GM23338 (cell line): Measurements from ENCODE around the gene CRYBB3.

Experiments
- POLR2AphosphoS5 ChIP-seq: IDR thresholded peaks from 2 replicates; pipeline ENCODE4 v1.6.1; 2016; ENCODE audit warnings: antibody characterized with exemption, low read depth
- STAT1 ChIP-seq: IDR thresholded peaks from one replicate; pipeline ENCODE4 v1.6.1; 2016; ENCODE audit warnings: antibody characterized with exemption; ENCODE audit not compliant: unreplicated experiment
- TF ChIP-seq, protein P1 (sequence below), 2 experiments: fragments of 200-600 bp in 1 of 2; sonication (generic) in 1 of 2; conservative IDR thresholded peaks; 2 replicates each; pipeline versions ENCODE4 v1.5.1 to v1.6.1; 2016 to 2017; ENCODE audit warnings: antibody characterized with exemption in 2 of 2, low read depth in 2 of 2, mild to moderate bottlenecking in 2 of 2, moderate library complexity in 1 of 2
- TF ChIP-seq, protein P2 (sequence below): IDR thresholded peaks from one replicate; pipeline ENCODE4 v1.6.1; 2018; ENCODE audit warnings: antibody characterized with exemption; ENCODE audit not compliant: unreplicated experiment

DNA sequence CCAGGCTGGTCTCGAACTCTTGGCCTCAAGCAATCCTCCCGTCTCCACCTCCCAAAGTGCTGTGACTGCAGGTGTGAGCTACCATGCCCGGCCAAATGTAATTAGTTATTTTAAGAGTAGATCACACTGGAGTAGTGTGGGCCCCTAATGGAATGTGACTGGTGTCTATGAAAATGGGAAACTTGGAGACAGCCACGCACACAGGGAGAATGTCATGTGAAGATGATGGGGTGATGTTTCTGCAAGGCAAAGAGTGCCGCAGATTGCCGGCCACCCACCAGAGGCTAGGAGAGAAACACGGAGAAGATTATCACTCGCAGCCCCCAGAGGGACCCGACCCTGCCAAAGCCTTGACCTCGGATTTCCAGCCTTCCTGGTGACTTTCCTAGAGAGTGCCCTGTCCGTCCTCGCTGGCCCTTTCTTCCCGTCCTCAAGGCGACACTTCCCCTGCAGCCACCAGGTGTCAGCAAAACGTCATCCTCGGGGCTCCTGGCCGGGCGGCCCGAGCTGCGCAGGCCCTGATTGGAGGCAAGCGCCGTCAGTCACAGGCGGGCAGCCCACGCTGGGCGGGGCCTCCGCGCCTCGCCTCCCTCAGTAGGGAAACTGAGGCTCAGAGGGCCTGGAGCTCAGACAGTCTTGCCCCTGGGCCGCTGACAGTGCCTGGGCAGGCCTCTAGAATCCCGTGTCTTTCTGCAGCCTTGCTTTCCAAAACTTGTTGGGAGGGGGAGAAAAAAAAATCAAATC is 36.1 kb downstream of the CRYBB3 start:
- TF ChIP-seq POLR2AphosphoS5: no peak
- TF ChIP-seq, protein P1, sequence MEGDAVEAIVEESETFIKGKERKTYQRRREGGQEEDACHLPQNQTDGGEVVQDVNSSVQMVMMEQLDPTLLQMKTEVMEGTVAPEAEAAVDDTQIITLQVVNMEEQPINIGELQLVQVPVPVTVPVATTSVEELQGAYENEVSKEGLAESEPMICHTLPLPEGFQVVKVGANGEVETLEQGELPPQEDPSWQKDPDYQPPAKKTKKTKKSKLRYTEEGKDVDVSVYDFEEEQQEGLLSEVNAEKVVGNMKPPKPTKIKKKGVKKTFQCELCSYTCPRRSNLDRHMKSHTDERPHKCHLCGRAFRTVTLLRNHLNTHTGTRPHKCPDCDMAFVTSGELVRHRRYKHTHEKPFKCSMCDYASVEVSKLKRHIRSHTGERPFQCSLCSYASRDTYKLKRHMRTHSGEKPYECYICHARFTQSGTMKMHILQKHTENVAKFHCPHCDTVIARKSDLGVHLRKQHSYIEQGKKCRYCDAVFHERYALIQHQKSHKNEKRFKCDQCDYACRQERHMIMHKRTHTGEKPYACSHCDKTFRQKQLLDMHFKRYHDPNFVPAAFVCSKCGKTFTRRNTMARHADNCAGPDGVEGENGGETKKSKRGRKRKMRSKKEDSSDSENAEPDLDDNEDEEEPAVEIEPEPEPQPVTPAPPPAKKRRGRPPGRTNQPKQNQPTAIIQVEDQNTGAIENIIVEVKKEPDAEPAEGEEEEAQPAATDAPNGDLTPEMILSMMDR (conservative IDR thresholded peaks at IDR 0.05; ENCODE audit: low read depth in 2 of 2): peak; percentile 83 to 96
- TF ChIP-seq STAT1: no peak
- TF ChIP-seq, protein P2, sequence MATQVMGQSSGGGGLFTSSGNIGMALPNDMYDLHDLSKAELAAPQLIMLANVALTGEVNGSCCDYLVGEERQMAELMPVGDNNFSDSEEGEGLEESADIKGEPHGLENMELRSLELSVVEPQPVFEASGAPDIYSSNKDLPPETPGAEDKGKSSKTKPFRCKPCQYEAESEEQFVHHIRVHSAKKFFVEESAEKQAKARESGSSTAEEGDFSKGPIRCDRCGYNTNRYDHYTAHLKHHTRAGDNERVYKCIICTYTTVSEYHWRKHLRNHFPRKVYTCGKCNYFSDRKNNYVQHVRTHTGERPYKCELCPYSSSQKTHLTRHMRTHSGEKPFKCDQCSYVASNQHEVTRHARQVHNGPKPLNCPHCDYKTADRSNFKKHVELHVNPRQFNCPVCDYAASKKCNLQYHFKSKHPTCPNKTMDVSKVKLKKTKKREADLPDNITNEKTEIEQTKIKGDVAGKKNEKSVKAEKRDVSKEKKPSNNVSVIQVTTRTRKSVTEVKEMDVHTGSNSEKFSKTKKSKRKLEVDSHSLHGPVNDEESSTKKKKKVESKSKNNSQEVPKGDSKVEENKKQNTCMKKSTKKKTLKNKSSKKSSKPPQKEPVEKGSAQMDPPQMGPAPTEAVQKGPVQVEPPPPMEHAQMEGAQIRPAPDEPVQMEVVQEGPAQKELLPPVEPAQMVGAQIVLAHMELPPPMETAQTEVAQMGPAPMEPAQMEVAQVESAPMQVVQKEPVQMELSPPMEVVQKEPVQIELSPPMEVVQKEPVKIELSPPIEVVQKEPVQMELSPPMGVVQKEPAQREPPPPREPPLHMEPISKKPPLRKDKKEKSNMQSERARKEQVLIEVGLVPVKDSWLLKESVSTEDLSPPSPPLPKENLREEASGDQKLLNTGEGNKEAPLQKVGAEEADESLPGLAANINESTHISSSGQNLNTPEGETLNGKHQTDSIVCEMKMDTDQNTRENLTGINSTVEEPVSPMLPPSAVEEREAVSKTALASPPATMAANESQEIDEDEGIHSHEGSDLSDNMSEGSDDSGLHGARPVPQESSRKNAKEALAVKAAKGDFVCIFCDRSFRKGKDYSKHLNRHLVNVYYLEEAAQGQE: no peak
